MCF 10A (cell line): ENCODE results near the gene LRRK2. TPM values are rescaled to one million over a fixed set of nuclear protein-coding genes. Genes with fewer than 3 reads are reported as not detected.

Source experiments
- BruUV-seq: library from RNA; stranded (reverse); fragments of 400-500 nt; replicated peaks from 2 replicates; lab custom pipeline; 2021; lab: Mats Ljungman, UMichigan
- CTCF ChIA-PET: fragments of 300-600 bp; sonication (Branson Sonifier 250); formaldehyde crosslinking; extraction: SDS; loops from one replicate; lab custom pipeline; 2021; ENCODE audit warnings: antibody characterized with exemption, inconsistent platforms; lab: Yijun Ruan, JAX
- POLR2A ChIA-PET: fragments of 300-600, 350-650 bp; sonication (Branson Sonifier 250); formaldehyde crosslinking; extraction: SDS; loops from one replicate; lab custom pipeline; 2020; ENCODE audit warnings: antibody characterized with exemption, inconsistent platforms; lab: Yijun Ruan, JAX
- DNase-seq: peaks from one replicate; pipeline ENCODE4 v3.0.0-alpha.2; 2018; ENCODE audit not compliant: unreplicated experiment
- H3K27ac Mint-ChIP-seq: one replicate; pipeline ENCODE4 v1.8.0; 2022; ENCODE audit warnings: mild to moderate bottlenecking, low read depth, mixed read lengths; ENCODE audit not compliant: unreplicated experiment
- H3K27me3 Mint-ChIP-seq: one replicate; pipeline ENCODE4 v1.8.0; 2022; ENCODE audit warnings: mixed read lengths; ENCODE audit not compliant: insufficient read depth, unreplicated experiment
- H3K36me3 Mint-ChIP-seq: one replicate; pipeline ENCODE4 v1.8.0; 2022; ENCODE audit warnings: mild to moderate bottlenecking, moderate library complexity, mixed read lengths; ENCODE audit not compliant: insufficient read depth, unreplicated experiment
- H3K4me1 Mint-ChIP-seq: one replicate; pipeline ENCODE4 v1.8.0; 2022; ENCODE audit warnings: mixed read lengths; ENCODE audit not compliant: insufficient read depth, unreplicated experiment
- H3K4me3 Mint-ChIP-seq: one replicate; pipeline ENCODE4 v1.8.0; 2022; ENCODE audit warnings: mild to moderate bottlenecking, moderate library complexity, mixed read lengths; ENCODE audit not compliant: unreplicated experiment
- H3K9me3 Mint-ChIP-seq: one replicate; pipeline ENCODE4 v1.8.0; 2022; ENCODE audit warnings: mixed read lengths; ENCODE audit not compliant: unreplicated experiment
- CTCF ChIP-seq: fragments of 200-600 bp; IDR thresholded peaks from one replicate; pipeline ENCODE4 v1.8.0; 2022; ENCODE audit warnings: antibody characterized with exemption, mild to moderate bottlenecking; ENCODE audit not compliant: unreplicated experiment
- intact Hi-C: fragments of 100-400 bp; cut with micrococcal nuclease; formaldehyde crosslinking; loops from 2 replicates; pipeline ENCODE4 v1.14.1; 2022
- total RNA-seq: library from RNA; stranded (reverse); gene quantifications from 2 replicates; pipeline ENCODE4 v1.2.3, GENCODE V29; 2022

Gene LRRK2
- total RNA-seq, 1 experiment from 2014 or later: 4.2 TPM

- DNase-seq: peak; percentile 65
- Mint-ChIP-seq H3K4me1 (peaks cover 39% of the 10 kb centered on the region), H3K27ac (no peak overlapping the region), H3K4me3 (peak overlapping the region; percentile 71), H3K27me3 (no peaks in the 10 kb centered on the region), H3K9me3 (no peaks in the 10 kb centered on the region), H3K36me3 (no peaks in the 10 kb centered on the region)
- POLR2A ChIA-PET: no interaction called here
- CTCF ChIA-PET: no interaction called here
- intact Hi-C loops: no loop called here
- BruUV-seq: no TSS peak
- no peak for TF ChIP-seq CTCF
Observed at GRCh38 chr12:40222247-40222646, 2.5 kb upstream of the LRRK2 start.

- no TSS peak for BruUV-seq
- Mint-ChIP-seq H3K36me3 (no peaks in the 10 kb centered on the region), H3K4me1 (peaks cover 42% of the 10 kb centered on the region), H3K4me3 (peak overlapping the region; percentile 71), H3K9me3 (no peaks in the 10 kb centered on the region), H3K27ac (peak overlapping the region; percentile 79), H3K27me3 (no peaks in the 10 kb centered on the region)
- POLR2A ChIA-PET: interaction anchor here (0.6 to 2.7 kb wide), 10 partner anchors 7 to 88 kb away, joined by 3 to 50 read pairs (median 6); no protein-coding TSS in a partner anchor
- CTCF ChIA-PET: interaction anchor here (0.7 to 1.5 kb wide), 2 partner anchors 15 to 77 kb away, joined by 3 to 5 read pairs; no protein-coding TSS in a partner anchor
- no peak for TF ChIP-seq CTCF
- intact Hi-C loops: no loop called here
- no peak for DNase-seq
Observed at GRCh38 chr12:40223646-40224045, 1.2 kb upstream of the LRRK2 start.

- TF ChIP-seq CTCF: no peak
- DNase-seq: no peak
- Mint-ChIP-seq H3K27me3 (no peaks in the 10 kb centered on the region), H3K9me3 (no peaks in the 10 kb centered on the region), H3K4me3 (peak overlapping the region; percentile 71), H3K36me3 (no peaks in the 10 kb centered on the region), H3K27ac (peak overlapping the region; percentile 36), H3K4me1 (peaks cover 46% of the 10 kb centered on the region)
- ChIA-PET POLR2A (interaction anchor here (0.9 to 2.7 kb wide), 10 partner anchors 12 to 68 kb away, joined by 3 to 50 read pairs (median 4); no protein-coding TSS in a partner anchor), CTCF (interaction anchor here (0.7 to 1.6 kb wide), 6 partner anchors 12 to 90 kb away, joined by 3 to 6 read pairs (median 3); no protein-coding TSS in a partner anchor)
- intact Hi-C loops: no loop called here
- TSS peak; percentile 26 for BruUV-seq
Observed at GRCh38 chr12:40225337-40225983, 663 bp downstream of the LRRK2 start.

DNA sequence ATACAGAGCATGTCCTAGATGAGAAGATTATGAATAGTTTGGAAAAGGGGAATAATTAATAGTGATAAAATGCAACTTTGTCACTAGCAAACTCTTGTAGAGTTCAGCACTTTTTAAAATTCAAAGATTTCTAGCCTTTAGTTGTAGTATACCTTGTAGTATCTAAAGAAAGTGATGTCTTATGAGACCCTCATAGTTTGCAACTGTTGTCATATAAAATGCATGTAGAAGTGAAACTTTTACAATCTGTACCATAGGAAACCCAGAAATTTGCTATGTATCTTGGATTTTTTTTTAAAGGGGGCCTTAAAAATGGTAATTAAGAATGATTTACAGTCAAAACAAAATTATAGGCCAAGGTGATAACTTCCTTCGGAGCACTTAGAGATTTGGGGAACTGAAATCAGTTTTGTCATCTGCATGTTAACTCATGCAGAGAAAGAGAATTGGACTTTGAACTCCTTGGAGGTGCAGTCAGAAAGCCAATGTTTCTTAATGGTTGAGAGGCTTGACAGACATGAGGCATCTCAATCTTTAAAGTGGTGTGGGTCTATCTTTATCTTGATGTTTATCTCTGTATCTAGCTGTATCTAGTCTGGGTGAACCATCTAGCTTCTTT is 1.3 kb downstream of the LRRK2 start:
- intact Hi-C loops: no loop called here
- Mint-ChIP-seq H3K9me3 (no peaks in the 10 kb centered on the region), H3K27ac (peak overlapping the region; percentile 36), H3K27me3 (no peaks in the 10 kb centered on the region), H3K4me3 (peak overlapping the region; percentile 71), H3K36me3 (no peaks in the 10 kb centered on the region), H3K4me1 (peaks cover 48% of the 10 kb centered on the region)
- no TSS peak for BruUV-seq
- no peak for DNase-seq
- POLR2A ChIA-PET: interaction anchor here (0.7 to 4.6 kb wide), 4 partner anchors 11 to 120 kb away, joined by 3 to 21 read pairs (median 3); no protein-coding TSS in a partner anchor
- CTCF ChIA-PET: interaction anchor here (0.7 kb wide), 1 partner anchor 16 kb away, joined by 4 read pairs; no protein-coding TSS in a partner anchor
- no peak for TF ChIP-seq CTCF
